Loucy (cell line): ENCODE data around the gene MED13L.

Experiments
- H2AFZ ChIP-seq: fragments of 200-600 bp; sonication (generic); 2 replicates; pipeline ENCODE4 v1.6.0; 2016; ENCODE audit warnings: antibody characterized with exemption, mild to moderate bottlenecking, low read length, moderate library complexity
- H3F3A ChIP-seq: fragments of 200-600 bp; 2 replicates; pipeline ENCODE4 v1.6.0; 2016; ENCODE audit warnings: antibody characterized with exemption, low read depth, mild to moderate bottlenecking
- H3K27me3 ChIP-seq: fragments of 200-600 bp; sonication (generic); 2 replicates; pipeline ENCODE4 v1.6.1; 2014; ENCODE audit warnings: low read length, mild to moderate bottlenecking; ENCODE audit not compliant: insufficient read depth, poor library complexity, severe bottlenecking
- H3K36me3 ChIP-seq: fragments of 200-600 bp; sonication (generic); 2 replicates; pipeline ENCODE4 v1.6.1; 2016; ENCODE audit warnings: low read length; ENCODE audit not compliant: insufficient read depth
- H3K4me1 ChIP-seq: fragments of 200-600 bp; sonication (generic); 2 replicates; pipeline ENCODE4 v1.5.1; 2014; ENCODE audit warnings: low read length, mild to moderate bottlenecking; ENCODE audit not compliant: insufficient read depth, poor library complexity, severe bottlenecking
- H3K4me2 ChIP-seq: fragments of 200-600 bp; sonication (generic); 2 replicates; pipeline ENCODE4 v1.6.0; 2014; ENCODE audit warnings: antibody characterized with exemption, low read length, low read depth, mild to moderate bottlenecking; ENCODE audit not compliant: poor library complexity, severe bottlenecking
- H3K4me3 ChIP-seq: fragments of 200-600 bp; sonication (generic); 2 replicates; pipeline ENCODE4 v1.5.1; 2014; ENCODE audit warnings: low read length, mild to moderate bottlenecking, mixed read lengths; ENCODE audit not compliant: poor library complexity, severe bottlenecking
- H3K79me2 ChIP-seq: fragments of 200-600 bp; sonication (generic); 2 replicates; pipeline ENCODE4 v1.6.1; 2014; ENCODE audit warnings: low read length; ENCODE audit not compliant: insufficient read depth
- H3K9ac ChIP-seq: fragments of 200-600 bp; sonication (generic); 2 replicates; pipeline ENCODE4 v1.6.0; 2014; ENCODE audit warnings: mild to moderate bottlenecking, low read depth, low read length, moderate library complexity; ENCODE audit not compliant: poor library complexity, severe bottlenecking
- H3K9me2 ChIP-seq: fragments of 200-600 bp; sonication (generic); replicated peaks from 2 replicates; pipeline ENCODE4 v1.6.1; 2016; ENCODE audit warnings: low read depth, low read length, mixed read lengths
- H3K9me3 ChIP-seq: fragments of 200-600 bp; sonication (generic); 2 replicates; pipeline ENCODE4 v1.6.1; 2014; ENCODE audit warnings: mild to moderate bottlenecking, antibody characterized with exemption, low read length, low read depth; ENCODE audit not compliant: insufficient read depth
- H4K20me1 ChIP-seq: fragments of 200-600 bp; sonication (generic); 2 replicates; pipeline ENCODE4 v1.6.0; 2014; ENCODE audit warnings: antibody characterized with exemption, low read length, mild to moderate bottlenecking; ENCODE audit not compliant: insufficient read depth, poor library complexity, severe bottlenecking
- CTCF ChIP-seq: fragments of 200-600 bp; sonication (generic); conservative IDR thresholded peaks from 2 replicates; pipeline ENCODE4 v1.5.1; 2014; ENCODE audit warnings: mild to moderate bottlenecking, antibody characterized with exemption, low read length
- EZH2phosphoT487 ChIP-seq: fragments of 200-600 bp; IDR thresholded peaks from 2 replicates; pipeline ENCODE4 v1.6.1; 2018; ENCODE audit warnings: antibody characterized with exemption, mild to moderate bottlenecking, moderate library complexity, borderline replicate concordance

MED13L gene

GRCh38 chr12:115998119-115998633 lies 279.3 kb downstream of the MED13L start:
- no peaks in the 10 kb centered on the region for H3K79me2 ChIP-seq
- H4K20me1 ChIP-seq, result peaks cover 3% of the 10 kb centered on the region

GRCh38 chr12:115993737-115994136 lies 283.8 kb downstream of the MED13L start:
- Histone ChIP-seq H3K9me2 (no peaks in the 10 kb centered on the region), H3F3A (no peaks in the 10 kb centered on the region), H3K9ac (no peak overlapping the region), H3K27me3 (no peaks in the 10 kb centered on the region), H3K9me3 (no peaks in the 10 kb centered on the region), H2AFZ (no peak overlapping the region), H3K36me3 (peaks cover 62% of the 10 kb centered on the region; the same call in 1 of the 2 replicates), H3K4me3 (no peak overlapping the region), H3K79me2 (0 out of 2 replicates have a peak, but pooled peaks cover 7% of the 10 kb centered on the region), H3K4me1 (peaks cover 18% of the 10 kb centered on the region), H4K20me1 (peaks cover 3% of the 10 kb centered on the region), H3K4me2 (no peak overlapping the region)
- TF ChIP-seq CTCF (no peak), EZH2phosphoT487 (no peak)

More at GRCh38 chr12:115998119-115998633, 279.3 kb downstream of the MED13L start:
- peak; percentile 94 for TF ChIP-seq CTCF
- TF ChIP-seq EZH2phosphoT487, result no peak
- H3K9me2 ChIP-seq, result no peaks in the 10 kb centered on the region
- no peaks in the 10 kb centered on the region for H3F3A ChIP-seq
- H3K4me1 ChIP-seq, result peaks cover 15% of the 10 kb centered on the region
- H2AFZ ChIP-seq, result no peak overlapping the region
- no peak overlapping the region for H3K4me3 ChIP-seq
- H3K9me3 ChIP-seq, result no peaks in the 10 kb centered on the region
- no peaks in the 10 kb centered on the region for H3K27me3 ChIP-seq
- H3K9ac ChIP-seq, result no peak overlapping the region
- H3K4me2 ChIP-seq, result peak overlapping the region; percentile 39
- peaks cover 60% of the 10 kb centered on the region; the same call in 1 of the 2 replicates for H3K36me3 ChIP-seq

- peaks cover 7% of the 10 kb centered on the region; the same call in 1 of the 2 replicates for H3K79me2 ChIP-seq
- H3K9me3 ChIP-seq, result no peaks in the 10 kb centered on the region
- H4K20me1 ChIP-seq, result no peaks in the 10 kb centered on the region
- H3K27me3 ChIP-seq, result no peaks in the 10 kb centered on the region
- peaks cover 17% of the 10 kb centered on the region for H3K4me1 ChIP-seq
- no peak overlapping the region for H3K4me3 ChIP-seq
- TF ChIP-seq EZH2phosphoT487 (no peak), CTCF (no peak)
- H3K9me2 ChIP-seq, result no peaks in the 10 kb centered on the region
- H3K9ac ChIP-seq, result no peak overlapping the region
- H3K4me2 ChIP-seq, result no peak overlapping the region
- no peak overlapping the region for H2AFZ ChIP-seq
- H3F3A ChIP-seq, result no peaks in the 10 kb centered on the region
- H3K36me3 ChIP-seq, result peaks cover 67% of the 10 kb centered on the region
These were observed 287.3 kb downstream of the MED13L start for GRCh38 chr12:115990241-115990640.
